PC-9 (cell line): ENCODE data around the gene TPX2. TPM values are rescaled to one million over a fixed set of nuclear protein-coding genes. Genes with fewer than 3 reads are reported as not detected.

ENCODE experiments used
- BruUV-seq: library from RNA; stranded (reverse); fragments of 400-500 nt; replicated peaks from 2 replicates; lab custom pipeline; 2021; lab: Mats Ljungman, UMichigan
- CTCF ChIA-PET: fragments of 300-600 bp; sonication (Branson Sonifier 250); formaldehyde crosslinking; loops from one replicate; lab custom pipeline; 2022; ENCODE audit warnings: antibody characterized with exemption; lab: Charles Lee
- POLR2A ChIA-PET: fragments of 300-600 bp; sonication (Branson Sonifier 250); formaldehyde crosslinking; loops from one replicate; lab custom pipeline; 2022; ENCODE audit warnings: antibody characterized with exemption; ENCODE audit not compliant: unreplicated experiment; lab: Charles Lee
- DNase-seq, 2 experiments: peaks; one replicate each; pipeline versions ENCODE4 v3.0.0 to v3.0.0-alpha.2; 2015 to 2022; ENCODE audit warnings: mixed read lengths in 1 of 2
- H2AFZ ChIP-seq: fragments of 200-600 bp; sonication (generic); 2 replicates; pipeline ENCODE4 v1.8.1; 2017; ENCODE audit warnings: antibody characterized with exemption
- H3F3A ChIP-seq: fragments of 200-600 bp; sonication (generic); 2 replicates; pipeline ENCODE4 v1.8.1; 2017; ENCODE audit warnings: antibody characterized with exemption, mild to moderate bottlenecking, low read depth; ENCODE audit not compliant: insufficient read depth
- H3K27ac ChIP-seq: fragments of 200-600 bp; sonication (generic); 2 replicates; pipeline ENCODE4 v1.6.1; 2016; ENCODE audit warnings: mixed run types
- H3K27me3 ChIP-seq: fragments of 200-600 bp; sonication (generic); 2 replicates; pipeline ENCODE4 v1.6.1; 2016; ENCODE audit warnings: low read depth, mixed run types; ENCODE audit not compliant: insufficient read depth
- H3K36me3 ChIP-seq: fragments of 200-600 bp; sonication (generic); 2 replicates; pipeline ENCODE4 v1.6.1; 2016; ENCODE audit warnings: low read depth, mixed run types
- H3K4me1 ChIP-seq: fragments of 200-600 bp; sonication (generic); replicated peaks from 2 replicates; pipeline ENCODE4 v1.6.1; 2016; ENCODE audit warnings: mixed run types; ENCODE audit not compliant: insufficient read depth
- H3K4me2 ChIP-seq: fragments of 200-600 bp; sonication (generic); 2 replicates; pipeline ENCODE4 v1.6.1; 2017; ENCODE audit warnings: mixed run types
- H3K4me3 ChIP-seq: fragments of 200-600 bp; sonication (generic); 2 replicates; pipeline ENCODE4 v1.6.1; 2016; ENCODE audit warnings: mixed run types
- H3K79me2 ChIP-seq: fragments of 200-600 bp; sonication (generic); 2 replicates; pipeline ENCODE4 v1.6.1; 2017; ENCODE audit warnings: low read depth, mixed run types
- H3K9me2 ChIP-seq: fragments of 200-600 bp; sonication (generic); 2 replicates; pipeline ENCODE4 v1.8.1; 2017; ENCODE audit warnings: mild to moderate bottlenecking; ENCODE audit not compliant: insufficient read depth
- H3K9me3 ChIP-seq: fragments of 200-600 bp; sonication (generic); 2 replicates; pipeline ENCODE4 v1.8.1; 2016; ENCODE audit warnings: low read depth; ENCODE audit not compliant: insufficient read depth
- H4K20me1 ChIP-seq: fragments of 200-600 bp; sonication (generic); 2 replicates; pipeline ENCODE4 v1.8.1; 2017; ENCODE audit not compliant: insufficient read depth
- EZH2 ChIP-seq: fragments of 200-600 bp; sonication (generic); IDR thresholded peaks from 2 replicates; pipeline ENCODE4 v1.8.0; 2017; ENCODE audit warnings: antibody characterized with exemption, low read depth
- intact Hi-C: fragments of 100-400 bp; cut with micrococcal nuclease; formaldehyde crosslinking; loops from one replicate; pipeline ENCODE4 v1.10.0; 2022; ENCODE audit not compliant: unreplicated experiment
- total RNA-seq: library from RNA; stranded (reverse); gene quantifications from 2 replicates; pipeline ENCODE4 v1.2.3, GENCODE V29; 2021
- TF ChIP-seq, protein P1 (sequence below): fragments of 200-600 bp; sonication (generic); conservative IDR thresholded peaks from 2 replicates; pipeline ENCODE4 v1.6.1; 2017; ENCODE audit warnings: mixed run types, antibody characterized with exemption, mild to moderate bottlenecking, moderate library complexity

Gene TPX2
- total RNA-seq, 1 experiment from 2014 or later = 164 TPM

GRCh38 chr20:31710423-31711108 is 28.5 kb upstream of the TPX2 start:
- H3K36me3 ChIP-seq = peaks cover 59% of the 10 kb centered on the region
- ChIA-PET POLR2A (no interaction called here), CTCF (interaction anchor here (0.6 kb wide), 1 partner anchor 9 kb away, joined by 3 read pairs; no protein-coding TSS in a partner anchor)
- no peaks in the 10 kb centered on the region for H3K27me3 ChIP-seq
- H3K79me2 ChIP-seq = peaks cover 97% of the 10 kb centered on the region
- BruUV-seq = no TSS peak
- H3F3A ChIP-seq = peaks cover 94% of the 10 kb centered on the region
- H3K4me1 ChIP-seq = peaks cover 97% of the 10 kb centered on the region
- H3K4me3 ChIP-seq = peak overlapping the region; percentile 42; the same call in 1 of the 2 replicates
- intact Hi-C loops = no loop called here
- H4K20me1 ChIP-seq = no peaks in the 10 kb centered on the region
- H3K9me2 ChIP-seq = no peaks in the 10 kb centered on the region
- peak; percentile 69 to 71 for DNase-seq
- no peak for TF ChIP-seq EZH2
- TF ChIP-seq, protein P1, sequence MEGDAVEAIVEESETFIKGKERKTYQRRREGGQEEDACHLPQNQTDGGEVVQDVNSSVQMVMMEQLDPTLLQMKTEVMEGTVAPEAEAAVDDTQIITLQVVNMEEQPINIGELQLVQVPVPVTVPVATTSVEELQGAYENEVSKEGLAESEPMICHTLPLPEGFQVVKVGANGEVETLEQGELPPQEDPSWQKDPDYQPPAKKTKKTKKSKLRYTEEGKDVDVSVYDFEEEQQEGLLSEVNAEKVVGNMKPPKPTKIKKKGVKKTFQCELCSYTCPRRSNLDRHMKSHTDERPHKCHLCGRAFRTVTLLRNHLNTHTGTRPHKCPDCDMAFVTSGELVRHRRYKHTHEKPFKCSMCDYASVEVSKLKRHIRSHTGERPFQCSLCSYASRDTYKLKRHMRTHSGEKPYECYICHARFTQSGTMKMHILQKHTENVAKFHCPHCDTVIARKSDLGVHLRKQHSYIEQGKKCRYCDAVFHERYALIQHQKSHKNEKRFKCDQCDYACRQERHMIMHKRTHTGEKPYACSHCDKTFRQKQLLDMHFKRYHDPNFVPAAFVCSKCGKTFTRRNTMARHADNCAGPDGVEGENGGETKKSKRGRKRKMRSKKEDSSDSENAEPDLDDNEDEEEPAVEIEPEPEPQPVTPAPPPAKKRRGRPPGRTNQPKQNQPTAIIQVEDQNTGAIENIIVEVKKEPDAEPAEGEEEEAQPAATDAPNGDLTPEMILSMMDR = no peak
- no peaks in the 10 kb centered on the region for H3K9me3 ChIP-seq
- peak overlapping the region; percentile 97 for H3K4me2 ChIP-seq
- H2AFZ ChIP-seq = no peak overlapping the region
- H3K27ac ChIP-seq = peak overlapping the region; percentile 99

- Histone ChIP-seq H3K4me3 (peak overlapping the region; percentile 42; the same call in 1 of the 2 replicates), H3K79me2 (peaks cover 97% of the 10 kb centered on the region), H3K9me3 (no peaks in the 10 kb centered on the region), H3K4me2 (peak overlapping the region; percentile 97), H3F3A (peaks cover 94% of the 10 kb centered on the region), H3K27me3 (no peaks in the 10 kb centered on the region), H3K9me2 (no peaks in the 10 kb centered on the region), H3K27ac (peak overlapping the region; percentile 99), H3K36me3 (peaks cover 61% of the 10 kb centered on the region), H4K20me1 (no peaks in the 10 kb centered on the region), H3K4me1 (peaks cover 97% of the 10 kb centered on the region), H2AFZ (no peak overlapping the region)
- CTCF ChIA-PET = interaction anchor here (3.2 kb wide), 1 partner anchor 12 kb away, joined by 13 read pairs; the partner anchor contains the start of gene BCL2L1
- intact Hi-C loops = loop anchor here (1.0 to 2.0 kb wide), 4 partner anchors 7 to 119 kb away; no protein-coding TSS in a partner anchor
- POLR2A ChIA-PET = interaction anchor here (2.6 kb wide), 1 partner anchor 33 kb away, joined by 11 read pairs; no protein-coding TSS in a partner anchor
- TSS peak; percentile 65 for BruUV-seq
- TF ChIP-seq, protein P1 = no peak
- no peak for TF ChIP-seq EZH2
- DNase-seq = no peak
Observed at GRCh38 chr20:31711179-31712111, 27.6 kb upstream of the TPX2 start.

DNA sequence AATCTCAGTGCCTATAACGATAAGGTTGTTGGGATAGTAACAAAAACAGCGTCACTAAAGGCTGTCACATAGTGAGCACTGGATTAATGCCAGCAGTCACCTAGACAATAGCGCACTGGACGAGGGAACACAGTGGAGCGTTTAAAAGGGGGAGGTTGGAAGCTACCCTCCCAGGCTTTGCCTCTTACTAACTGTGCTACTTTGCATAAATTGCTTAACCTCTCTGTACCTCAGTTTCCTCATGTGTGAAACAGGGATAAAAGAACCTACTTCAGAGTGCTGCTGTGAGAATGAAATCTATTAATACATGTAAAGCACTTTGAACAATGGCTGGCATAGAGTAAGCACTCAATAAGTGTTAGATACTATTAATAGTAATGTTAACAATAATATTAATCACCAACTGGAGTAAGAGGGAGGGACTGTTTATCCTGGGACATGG is 27.0 kb upstream of the TPX2 start:
- peaks cover 97% of the 10 kb centered on the region for H3K4me1 ChIP-seq
- no TSS peak for BruUV-seq
- DNase-seq = no peak
- H3K27ac ChIP-seq = peak overlapping the region; percentile 99
- peak overlapping the region; percentile 97 for H3K4me2 ChIP-seq
- ChIA-PET CTCF (interaction anchor here (3.2 kb wide), 1 partner anchor 11 kb away, joined by 13 read pairs; the partner anchor contains the start of gene BCL2L1), POLR2A (interaction anchor here (0.6 to 2.6 kb wide), 5 partner anchors 8 to 73 kb away, joined by 5 to 37 read pairs (median 11); no protein-coding TSS in a partner anchor)
- TF ChIP-seq EZH2 = no peak
- TF ChIP-seq, protein P1 = no peak
- no peak overlapping the region for H2AFZ ChIP-seq
- H3K9me2 ChIP-seq = no peaks in the 10 kb centered on the region
- H3K9me3 ChIP-seq = no peaks in the 10 kb centered on the region
- peaks cover 61% of the 10 kb centered on the region for H3K36me3 ChIP-seq
- H3F3A ChIP-seq = peaks cover 91% of the 10 kb centered on the region
- H3K79me2 ChIP-seq = peaks cover 97% of the 10 kb centered on the region
- no peaks in the 10 kb centered on the region for H4K20me1 ChIP-seq
- intact Hi-C loops = loop anchor here (1.0 to 2.0 kb wide), 4 partner anchors 8 to 119 kb away; no protein-coding TSS in a partner anchor
- no peaks in the 10 kb centered on the region for H3K27me3 ChIP-seq
- peak overlapping the region; percentile 42; the same call in 1 of the 2 replicates for H3K4me3 ChIP-seq
